Cardiac fibroblast (primary cell): ENCODE measurements around the gene BRD9.
A peak's percentile ranks its signal among the peaks of the same experiment; 100 is the strongest.

Experiments used
- DNase-seq, 2 donors: peaks; one replicate each; pipeline versions ENCODE4 v3.0.0 to v3.0.0-alpha.2; 2010; ENCODE audit warnings: low read depth in 2 of 2
- H3K4me3 ChIP-seq, 2 donors: replicated peaks in 1 of 2; 1 replicate in 1 of 2; 2 replicates in 1 of 2; pipeline ENCODE4 v1.5.1; 2011; ENCODE audit warnings: low read depth in 2 of 2, low read length in 2 of 2, mild to moderate bottlenecking in 2 of 2, moderate library complexity in 1 of 2
- CTCF ChIP-seq: IDR thresholded peaks from one replicate; pipeline ENCODE4 v1.5.1; 2011; ENCODE audit warnings: low read depth, mild to moderate bottlenecking, low read length, inconsistent platforms

Gene BRD9

DNA sequence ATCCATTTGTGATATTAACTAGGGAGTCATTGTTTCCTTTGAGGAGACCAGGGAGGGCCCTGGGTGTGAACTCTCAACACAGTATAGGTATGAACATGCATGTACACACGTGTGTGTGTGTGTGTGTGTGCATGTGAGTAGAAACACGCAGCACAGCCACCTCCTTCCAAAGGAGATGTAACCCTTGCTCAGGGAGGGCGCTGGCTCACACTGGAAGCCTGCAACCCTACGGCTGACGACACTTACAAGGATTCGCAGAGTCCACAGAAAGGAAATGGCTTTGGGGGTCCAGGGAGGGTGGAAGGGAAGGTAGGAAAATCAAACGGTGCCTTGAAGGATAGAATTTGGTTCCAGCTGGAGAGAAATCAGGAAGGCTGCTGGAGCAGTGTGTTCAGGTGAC is 22.0 kb upstream of the BRD9 start:
- no peak for DNase-seq
- TF ChIP-seq CTCF = no peak
- no peak overlapping the region for H3K4me3 ChIP-seq

DNA sequence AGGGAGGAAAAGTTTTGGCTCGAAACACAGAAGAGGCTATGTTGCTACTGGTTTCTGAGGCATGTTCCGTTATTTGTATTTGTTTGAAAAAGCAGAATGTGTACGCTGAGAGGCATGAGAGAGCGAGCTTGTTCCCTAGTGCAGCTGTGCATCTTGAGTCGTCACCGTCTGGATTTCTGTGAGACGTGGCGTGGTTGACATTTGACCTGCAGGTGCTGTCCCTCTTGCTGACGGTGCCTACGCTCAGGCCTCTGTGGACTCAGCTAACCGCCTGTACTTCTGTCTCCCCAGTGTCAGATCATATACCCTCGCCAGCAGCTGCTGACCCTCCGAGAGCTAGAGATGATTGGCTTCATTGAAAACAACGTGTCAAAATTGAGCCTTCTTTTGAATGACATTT is 21.6 kb upstream of the BRD9 start:
- no peak overlapping the region for H3K4me3 ChIP-seq
- no peak for TF ChIP-seq CTCF
- DNase-seq = no peak

DNA sequence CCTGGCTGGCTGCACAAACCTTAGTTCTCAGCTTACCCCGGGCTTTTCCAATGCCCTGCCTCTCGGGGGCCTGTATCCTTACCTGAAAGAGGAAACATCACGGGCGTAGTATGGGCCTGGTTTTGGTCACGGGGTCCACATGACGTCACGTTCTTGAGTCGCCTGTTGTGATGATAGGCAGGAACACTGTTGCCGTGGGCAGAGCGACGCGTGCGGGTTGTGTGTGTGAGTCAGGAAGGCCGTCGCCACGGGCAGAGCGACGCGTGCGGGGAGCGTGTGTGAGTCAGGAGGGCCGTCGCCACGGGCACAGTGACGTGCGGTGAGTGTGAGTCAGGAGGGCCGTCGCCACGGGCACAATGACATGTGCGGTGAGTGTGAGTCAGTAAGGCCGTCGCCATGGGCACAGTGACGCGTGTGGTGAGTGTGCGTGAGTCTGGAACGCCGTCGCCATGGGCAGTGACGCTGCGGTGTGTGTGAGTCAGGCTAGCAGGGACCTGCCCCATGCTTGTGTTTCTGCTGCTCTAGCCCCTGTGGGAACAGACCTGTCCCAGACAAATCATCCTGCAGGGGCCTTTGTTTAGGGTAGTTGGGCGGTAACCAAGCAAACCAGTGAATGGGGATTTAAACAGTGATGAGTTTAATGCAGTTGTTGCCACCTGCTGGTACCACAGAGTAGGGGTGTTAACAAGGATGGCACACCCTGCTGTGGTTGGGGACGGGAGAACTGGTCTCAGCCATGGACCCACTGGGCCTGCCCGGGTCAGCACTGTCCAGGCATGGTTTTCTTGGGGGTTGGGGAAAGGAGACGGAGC is 19.9 kb upstream of the BRD9 start:
- TF ChIP-seq CTCF = peak; percentile 32
- DNase-seq = peak; percentile 89 to 97
- no peak overlapping the region for H3K4me3 ChIP-seq

- DNase-seq = peak; percentile 72 to 90
- TF ChIP-seq CTCF = no peak
- no peak overlapping the region for H3K4me3 ChIP-seq
Observed at GRCh38 chr5:911601-912000, 19.0 kb upstream of the BRD9 start.

GRCh38 chr5:910769-911160 is 18.2 kb upstream of the BRD9 start:
- TF ChIP-seq CTCF = no peak
- no peak overlapping the region for H3K4me3 ChIP-seq
- DNase-seq = no peak

GRCh38 chr5:909994-910768 is 17.6 kb upstream of the BRD9 start:
- H3K4me3 ChIP-seq = no peak overlapping the region
- DNase-seq = no peak
- no peak for TF ChIP-seq CTCF
